Muscle layer of duodenum (tissue), 2 donors: Measurements from ENCODE around the gene NTPCR.

ENCODE experiments used
- H3K27ac ChIP-seq: one replicate; pipeline ENCODE4 v1.7.0; 2013; ENCODE audit warnings: mild to moderate bottlenecking, low read length
- H3K27me3 ChIP-seq: one replicate; pipeline ENCODE4 v1.7.0; 2013; ENCODE audit warnings: low read depth, mild to moderate bottlenecking, control low read depth, low read length
- H3K36me3 ChIP-seq, 2 donors: one replicate each; pipeline ENCODE4 v1.7.0; 2013; ENCODE audit warnings: low read length in 2 of 2, control low read depth in 1 of 2, mild to moderate bottlenecking in 1 of 2; ENCODE audit not compliant: insufficient read depth in 2 of 2, control insufficient read depth in 1 of 2
- H3K4me1 ChIP-seq, 2 donors: one replicate each; pipeline ENCODE4 v1.7.0; 2013; ENCODE audit warnings: low read length in 2 of 2, mild to moderate bottlenecking in 2 of 2, control low read depth in 1 of 2, moderate library complexity in 1 of 2; ENCODE audit not compliant: insufficient read depth in 2 of 2, control insufficient read depth in 1 of 2
- H3K4me3 ChIP-seq, 2 donors: one replicate each; pipeline ENCODE4 v1.7.0; 2013; ENCODE audit warnings: low read length in 2 of 2, low read depth in 1 of 2, mild to moderate bottlenecking in 1 of 2
- H3K9me3 ChIP-seq, 2 donors: one replicate each; pipeline ENCODE4 v1.7.0; 2013; ENCODE audit warnings: low read length in 2 of 2, control low read depth in 1 of 2, mild to moderate bottlenecking in 1 of 2; ENCODE audit not compliant: control insufficient read depth in 1 of 2
- donor health status: healthy.

The NTPCR gene

DNA sequence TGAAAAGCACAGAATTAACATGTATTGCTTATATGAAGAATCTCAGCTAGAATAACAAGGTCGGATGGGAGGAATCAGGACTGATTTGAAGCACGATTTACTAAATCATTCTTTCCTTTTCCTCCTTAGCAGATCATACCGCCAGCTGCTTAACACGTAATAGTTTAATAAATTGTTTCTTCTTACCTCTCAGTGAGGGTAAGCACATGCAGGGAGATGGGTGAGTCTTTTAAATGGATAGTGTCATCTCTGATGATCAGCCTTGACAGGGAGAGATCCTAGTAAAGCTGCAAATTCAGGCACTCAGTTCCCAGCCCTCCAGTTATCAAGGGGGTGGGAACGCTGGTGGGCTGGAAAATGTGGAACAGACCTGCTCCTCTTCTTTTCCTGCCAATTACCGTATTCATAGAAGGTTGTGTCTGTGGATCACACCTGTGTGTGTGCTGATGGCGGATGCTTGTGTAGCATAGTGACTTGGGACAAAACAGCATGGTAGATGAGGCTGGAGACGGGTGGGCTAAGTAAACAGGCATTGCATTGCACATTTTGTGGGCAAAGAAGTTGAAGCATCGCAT, 30.7 kb downstream of the NTPCR start:
- peaks cover 0 to 28% of the 10 kb centered on the region in 2 donors for H3K36me3 ChIP-seq
- H3K4me3 ChIP-seq = no peak overlapping the region
- H3K27me3 ChIP-seq = no peaks in the 10 kb centered on the region
- no peaks in the 10 kb centered on the region for H3K9me3 ChIP-seq
- no peak overlapping the region for H3K27ac ChIP-seq
- no peaks in the 10 kb centered on the region for H3K4me1 ChIP-seq

DNA sequence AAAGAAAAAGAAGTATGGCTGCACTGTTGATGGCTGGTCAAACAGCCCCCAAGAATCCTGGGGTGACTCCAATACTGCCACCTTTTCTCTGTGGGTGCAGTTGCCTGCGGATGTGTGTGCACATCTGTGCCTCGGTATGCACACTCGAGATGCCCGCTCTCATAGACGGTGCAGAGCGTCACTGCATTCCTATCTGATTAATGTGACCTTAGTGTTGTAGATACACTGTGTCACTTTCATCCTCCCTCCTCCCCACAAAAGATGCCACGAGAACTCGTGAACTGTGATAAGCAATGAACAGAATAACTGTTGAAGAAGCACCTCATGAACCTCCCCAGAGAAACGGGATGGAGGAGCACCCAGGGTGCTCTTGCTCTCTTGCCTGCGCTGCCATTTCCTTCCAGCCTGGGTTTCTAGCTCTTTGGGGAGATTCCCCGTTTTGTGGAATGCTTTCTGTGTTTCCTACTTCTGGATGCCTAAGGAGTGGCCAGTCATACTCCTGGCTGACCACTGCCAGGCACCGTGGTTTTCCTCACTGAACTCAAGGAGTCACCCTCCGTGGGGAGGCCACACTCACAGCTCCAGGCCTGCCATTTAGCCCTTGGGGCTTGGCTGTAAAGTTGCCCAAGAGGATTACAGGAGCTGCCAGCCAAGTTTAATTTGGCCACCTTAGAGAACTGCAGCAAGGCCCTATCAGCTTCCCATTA, 32.0 kb downstream of the NTPCR start:
- H3K4me1 ChIP-seq = no peaks in the 10 kb centered on the region
- no peaks in the 10 kb centered on the region for H3K27me3 ChIP-seq
- H3K9me3 ChIP-seq = no peaks in the 10 kb centered on the region
- H3K27ac ChIP-seq = no peak overlapping the region
- H3K4me3 ChIP-seq = no peak overlapping the region
- H3K36me3 ChIP-seq = peaks cover 0 to 20% of the 10 kb centered on the region in 2 donors

DNA sequence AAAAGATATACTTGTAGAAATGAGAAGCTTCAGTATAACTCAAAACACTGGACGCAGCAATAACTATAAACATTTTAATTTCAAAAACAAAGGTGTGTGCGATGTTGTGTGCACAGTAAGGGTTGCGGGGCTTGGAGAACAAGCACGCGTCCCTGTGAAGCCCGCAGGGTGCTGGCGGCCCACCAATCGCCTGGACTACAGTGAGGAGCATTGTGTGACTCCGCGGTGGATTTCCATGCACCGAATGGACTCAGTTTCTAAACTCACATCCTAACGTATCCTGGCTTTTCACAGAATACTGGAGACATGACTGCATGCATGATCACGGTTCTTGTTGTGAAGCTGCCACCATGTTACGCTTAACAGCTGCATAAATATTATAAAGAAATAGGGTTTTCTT, 33.0 kb downstream of the NTPCR start:
- H3K4me1 ChIP-seq = no peaks in the 10 kb centered on the region
- no peak overlapping the region for H3K4me3 ChIP-seq
- no peaks in the 10 kb centered on the region for H3K27me3 ChIP-seq
- no peak overlapping the region for H3K27ac ChIP-seq
- H3K9me3 ChIP-seq = no peaks in the 10 kb centered on the region
- peaks cover 0 to 17% of the 10 kb centered on the region in 2 donors for H3K36me3 ChIP-seq

DNA sequence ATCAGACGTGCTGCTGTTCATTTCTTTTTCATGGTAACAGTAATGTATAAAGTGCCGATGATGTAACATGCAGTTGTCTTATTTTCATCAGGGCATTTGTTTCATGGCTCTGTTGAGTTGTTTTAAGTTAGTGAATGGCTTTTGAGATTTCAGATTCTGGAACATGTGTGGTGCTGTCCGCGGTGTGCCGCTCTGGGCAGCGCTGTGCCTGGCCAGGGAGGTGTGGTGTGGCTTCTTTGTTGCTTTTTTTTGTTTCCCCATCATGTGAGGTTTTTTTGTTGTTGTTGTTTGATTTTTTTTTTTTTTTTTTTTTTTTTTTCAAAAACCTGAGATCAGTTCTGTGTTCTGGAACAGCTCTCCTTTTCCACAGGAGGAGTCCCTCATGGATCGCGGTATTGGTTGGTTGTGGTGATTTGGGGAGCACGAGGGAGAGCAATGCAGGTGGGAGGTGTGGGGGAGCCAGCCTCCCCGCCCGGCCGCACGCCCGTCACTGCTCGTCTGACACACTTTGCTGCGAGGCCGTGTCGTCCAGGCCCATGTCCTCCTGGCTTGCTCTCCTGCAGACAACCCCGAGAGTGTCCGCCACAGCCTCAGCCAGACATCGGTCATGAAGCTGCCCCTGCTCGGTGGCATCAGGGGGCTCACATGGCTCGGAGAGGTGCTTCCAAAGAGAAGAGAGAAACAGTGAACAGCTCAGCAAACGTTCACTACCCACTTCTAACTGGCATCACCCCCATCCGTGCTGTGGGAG, 33.6 kb downstream of the NTPCR start:
- Histone ChIP-seq H3K9me3 (no peaks in the 10 kb centered on the region), H3K36me3 (peaks cover 0 to 14% of the 10 kb centered on the region in 2 donors), H3K4me3 (no peak overlapping the region), H3K27me3 (no peaks in the 10 kb centered on the region), H3K27ac (no peak overlapping the region), H3K4me1 (no peaks in the 10 kb centered on the region)

DNA sequence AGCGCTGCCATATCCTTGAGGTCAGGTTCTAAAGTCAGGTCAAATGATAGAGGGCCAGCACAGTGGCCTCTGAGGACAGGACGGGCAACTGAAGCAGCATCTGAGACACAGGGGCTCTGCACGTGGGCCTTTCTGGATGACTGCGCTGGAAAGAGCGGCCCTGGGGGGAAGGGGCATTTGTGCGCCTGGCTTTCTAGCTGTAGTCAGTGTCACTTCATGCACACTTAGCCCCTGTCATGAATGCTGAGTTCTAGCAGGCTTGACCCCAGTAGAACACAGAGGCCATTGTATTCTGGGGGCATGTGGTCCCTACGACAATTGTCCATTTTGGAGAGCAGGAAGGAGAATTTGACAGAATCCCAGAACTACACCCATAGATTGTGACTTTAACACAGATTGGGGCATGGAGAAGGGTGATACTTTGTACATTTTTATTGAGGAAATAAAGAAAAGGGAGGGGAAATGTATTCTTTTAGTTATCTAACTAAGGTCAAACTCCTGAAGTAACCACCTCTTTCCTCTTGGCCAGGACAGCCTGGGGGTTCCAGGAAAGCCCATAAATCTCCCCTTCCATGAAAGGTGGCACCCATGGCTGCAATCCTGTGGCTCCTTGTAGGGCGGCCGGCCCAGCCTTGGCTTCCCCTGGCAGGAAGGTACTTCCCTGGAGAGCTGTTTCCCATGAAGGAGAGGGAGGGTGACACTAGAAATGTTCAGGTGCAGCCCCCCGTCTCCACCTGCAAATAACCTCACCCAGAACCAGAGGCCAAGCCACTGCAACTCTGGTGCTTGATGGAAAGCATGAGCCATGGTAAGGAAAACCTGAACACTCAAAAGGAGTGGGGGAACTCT, 34.4 kb downstream of the NTPCR start:
- Histone ChIP-seq H3K27me3 (no peaks in the 10 kb centered on the region), H3K4me1 (no peaks in the 10 kb centered on the region), H3K4me3 (no peak overlapping the region), H3K36me3 (peaks cover 0 to 7% of the 10 kb centered on the region in 2 donors), H3K27ac (no peak overlapping the region), H3K9me3 (no peaks in the 10 kb centered on the region)

DNA sequence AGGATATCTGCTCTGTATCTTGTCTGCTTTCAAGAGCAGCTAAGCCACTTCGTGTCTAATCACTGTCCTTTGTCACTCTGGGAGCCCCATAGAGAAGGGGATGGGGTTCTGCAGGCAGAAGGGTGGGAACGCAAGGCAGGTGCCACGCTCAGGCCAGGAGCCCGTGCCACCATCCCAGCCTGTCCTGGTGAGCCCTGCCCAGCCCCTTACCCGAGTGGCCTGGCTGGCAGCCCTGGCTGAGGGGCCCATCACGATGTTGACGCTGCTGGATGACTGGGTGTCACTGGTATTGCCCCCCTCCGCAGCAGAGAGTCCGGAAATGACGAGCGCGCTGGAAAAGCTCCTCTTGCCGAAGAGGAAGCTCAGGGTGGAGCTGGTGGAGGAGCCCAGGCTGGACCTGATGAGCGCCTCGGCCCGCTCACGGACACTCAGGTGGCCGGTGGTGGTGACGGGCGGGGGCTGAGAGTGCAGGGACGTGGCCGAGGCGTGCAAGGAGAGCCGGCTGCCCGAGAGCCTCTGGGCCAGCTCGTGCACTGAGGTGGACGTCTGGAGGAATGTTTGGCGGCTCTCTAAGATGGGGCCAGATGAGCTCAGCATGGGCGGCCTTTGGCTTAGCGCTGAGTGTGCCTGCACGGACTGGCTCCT, 35.6 kb downstream of the NTPCR start:
- peaks cover 0 to 6% of the 10 kb centered on the region in 2 donors for H3K36me3 ChIP-seq
- no peaks in the 10 kb centered on the region for H3K9me3 ChIP-seq
- no peaks in the 10 kb centered on the region for H3K27me3 ChIP-seq
- no peak overlapping the region for H3K4me3 ChIP-seq
- no peaks in the 10 kb centered on the region for H3K4me1 ChIP-seq
- no peak overlapping the region for H3K27ac ChIP-seq

DNA sequence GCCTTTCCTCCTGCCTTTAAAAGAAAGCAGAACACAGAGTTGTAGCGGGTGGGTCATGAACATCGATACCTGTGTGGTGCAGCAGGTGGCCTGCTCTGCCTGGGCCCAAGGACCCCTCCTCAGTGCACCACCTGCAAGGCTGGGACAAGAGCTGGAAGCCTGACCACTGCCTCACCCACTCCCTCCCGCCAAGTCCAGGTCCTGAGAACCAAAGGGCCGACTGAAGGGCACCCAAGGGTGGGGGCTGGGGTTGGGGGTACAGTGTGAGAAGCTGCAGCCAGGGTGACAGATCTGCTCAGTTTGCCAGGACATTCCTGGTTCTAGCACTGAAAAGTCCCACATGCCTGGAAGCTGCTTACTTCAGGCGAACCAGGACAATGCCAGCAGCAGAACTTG, 36.1 kb downstream of the NTPCR start:
- H3K27ac ChIP-seq = no peak overlapping the region
- peaks cover 0 to 6% of the 10 kb centered on the region in 2 donors for H3K36me3 ChIP-seq
- no peaks in the 10 kb centered on the region for H3K4me1 ChIP-seq
- H3K4me3 ChIP-seq = no peak overlapping the region
- H3K27me3 ChIP-seq = no peaks in the 10 kb centered on the region
- no peaks in the 10 kb centered on the region for H3K9me3 ChIP-seq

DNA sequence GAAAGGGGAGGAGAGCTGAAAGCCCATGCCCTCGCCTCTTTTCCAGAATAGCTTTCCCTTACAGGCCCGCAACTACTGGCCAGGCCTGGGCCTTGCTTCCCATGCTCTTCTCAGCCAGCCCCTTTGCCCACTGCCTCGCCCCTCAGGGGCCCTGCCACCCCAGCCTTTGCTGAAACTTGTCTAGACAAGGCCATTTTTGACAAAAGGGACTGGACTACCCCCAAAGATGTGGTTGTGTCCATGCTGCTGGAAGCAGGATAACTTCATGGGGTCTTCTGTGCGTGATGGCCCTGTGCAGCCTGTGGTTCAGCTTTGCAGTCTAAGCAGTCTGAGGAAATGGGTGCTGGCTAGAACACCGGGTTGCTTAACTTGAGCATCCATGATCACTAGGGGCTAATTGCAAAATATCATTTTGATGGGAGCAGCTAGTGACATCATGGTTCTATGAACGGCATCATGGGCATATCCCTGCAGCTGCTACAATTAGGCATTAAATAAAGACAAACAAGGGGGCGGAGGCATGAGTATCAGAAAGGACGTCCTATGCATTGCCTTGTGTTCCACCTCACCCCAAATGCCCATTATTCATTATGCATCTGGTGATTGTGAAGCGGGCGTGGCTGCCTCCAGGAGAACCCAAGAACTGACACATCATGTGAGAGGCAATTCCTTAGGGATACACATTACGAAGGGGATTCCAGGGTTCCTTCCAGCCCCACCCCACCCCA, 36.8 kb downstream of the NTPCR start:
- H3K4me3 ChIP-seq = no peak overlapping the region
- no peaks in the 10 kb centered on the region for H3K27me3 ChIP-seq

DNA sequence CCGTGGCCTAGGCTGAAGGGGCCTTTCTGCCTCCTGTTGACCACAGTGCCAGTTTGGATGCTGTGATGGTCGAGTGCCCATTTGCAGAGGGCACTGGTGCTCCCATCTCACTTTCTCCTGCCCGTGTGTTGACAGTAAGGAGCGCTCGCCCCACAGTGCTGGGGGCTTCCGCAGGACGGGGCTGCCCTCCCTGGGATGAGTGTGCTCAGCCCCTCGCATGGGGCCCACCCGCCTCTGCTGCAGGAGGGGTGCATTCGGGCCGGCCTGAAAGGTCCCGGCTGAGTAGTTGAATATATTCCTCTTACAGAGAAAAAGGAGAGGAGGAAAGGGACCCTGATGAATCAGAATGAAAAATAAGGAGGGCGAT, 37.3 kb downstream of the NTPCR start:
- Histone ChIP-seq H3K27ac (no peak overlapping the region), H3K36me3 (peaks cover 0 to 6% of the 10 kb centered on the region in 2 donors), H3K4me3 (no peak overlapping the region), H3K9me3 (no peaks in the 10 kb centered on the region), H3K27me3 (no peaks in the 10 kb centered on the region), H3K4me1 (no peaks in the 10 kb centered on the region)

More for the DNA sequence above, 36.8 kb downstream of the NTPCR start:
- Histone ChIP-seq H3K36me3 (peaks cover 0 to 6% of the 10 kb centered on the region in 2 donors), H3K9me3 (no peaks in the 10 kb centered on the region), H3K27ac (no peak overlapping the region), H3K4me1 (no peaks in the 10 kb centered on the region)

DNA sequence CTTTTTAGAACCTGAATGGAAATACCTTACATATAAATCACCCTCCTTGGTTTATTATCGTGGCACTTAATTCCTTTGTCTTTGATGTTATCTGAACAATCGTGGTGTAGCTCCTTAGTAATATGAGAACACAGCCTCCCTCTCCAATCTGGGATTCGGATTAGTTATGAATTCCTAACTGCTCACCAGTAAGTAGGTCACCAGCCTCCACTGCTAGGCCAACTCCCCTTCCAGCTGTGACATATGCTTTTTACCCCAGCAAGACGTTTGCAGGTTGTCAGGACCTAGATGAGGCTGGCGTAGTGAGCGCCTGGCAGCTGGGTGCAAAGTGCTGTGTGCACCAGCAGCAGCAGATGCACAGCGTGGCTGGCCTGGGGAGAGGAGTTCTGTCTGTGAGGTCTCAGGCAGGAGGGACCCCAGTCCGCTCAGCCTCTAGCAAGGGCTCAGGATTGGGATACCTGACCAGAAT, 38.2 kb downstream of the NTPCR start:
- H3K27ac ChIP-seq = no peak overlapping the region
- no peaks in the 10 kb centered on the region for H3K4me1 ChIP-seq
- no peak overlapping the region for H3K4me3 ChIP-seq
- H3K36me3 ChIP-seq = peaks cover 0 to 6% of the 10 kb centered on the region in 2 donors
- no peaks in the 10 kb centered on the region for H3K9me3 ChIP-seq
- H3K27me3 ChIP-seq = no peaks in the 10 kb centered on the region
